ENCODE results near the gene WNT2B.

The WNT2B gene

GRCh38 chr1:112527266-112528010, 18.7 kb downstream of the WNT2B start:
- intact Hi-C loops (cut with DNase I; ENCODE audit: low total_unique reads), result no loop called here
- peaks cover 20 to 49% (median 24%) of the 10 kb centered on the region in 3 donors for H3K36me3 ChIP-seq
- no peaks in the 10 kb centered on the region for H3K4me1 ChIP-seq
- no peak overlapping the region for H3K4me3 ChIP-seq
- DNase-seq, result no peak
- no peaks in the 10 kb centered on the region for H3K27me3 ChIP-seq
- H3K27ac ChIP-seq, result no peak overlapping the region
- no peaks in the 10 kb centered on the region for H3K9me3 ChIP-seq
- no peak for TF ChIP-seq CTCF (IDR thresholded peaks at IDR 0.05)

GRCh38 chr1:112528076-112528475, 19.3 kb downstream of the WNT2B start:
- H3K9me3 ChIP-seq, result no peaks in the 10 kb centered on the region
- no peaks in the 10 kb centered on the region for H3K4me1 ChIP-seq
- no peak for TF ChIP-seq CTCF (IDR thresholded peaks at IDR 0.05)
- no peak for DNase-seq
- no peaks in the 10 kb centered on the region for H3K27me3 ChIP-seq
- intact Hi-C loops (cut with DNase I; ENCODE audit: low total_unique reads), result no loop called here
- H3K4me3 ChIP-seq, result no peak overlapping the region
- peaks cover 18 to 44% (median 24%) of the 10 kb centered on the region in 3 donors for H3K36me3 ChIP-seq
- no peak overlapping the region for H3K27ac ChIP-seq

- intact Hi-C loops (cut with DNase I; ENCODE audit: low total_unique reads), result no loop called here
- no peaks in the 10 kb centered on the region for H3K9me3 ChIP-seq
- no peak for TF ChIP-seq CTCF (IDR thresholded peaks at IDR 0.05)
- no peak overlapping the region for H3K27ac ChIP-seq
- no peaks in the 10 kb centered on the region for H3K27me3 ChIP-seq
- no peak for DNase-seq
- H3K4me1 ChIP-seq, result no peaks in the 10 kb centered on the region
- H3K36me3 ChIP-seq, result peaks cover 17 to 51% (median 24%) of the 10 kb centered on the region in 3 donors
- H3K4me3 ChIP-seq, result no peak overlapping the region
These were observed 20.5 kb downstream of the WNT2B start for GRCh38 chr1:112529301-112529700.

- no peak for DNase-seq
- no peaks in the 10 kb centered on the region for H3K4me1 ChIP-seq
- no peak overlapping the region for H3K27ac ChIP-seq
- no peaks in the 10 kb centered on the region for H3K27me3 ChIP-seq
- no peaks in the 10 kb centered on the region for H3K9me3 ChIP-seq
- no peak overlapping the region for H3K4me3 ChIP-seq
- TF ChIP-seq CTCF (IDR thresholded peaks at IDR 0.05), result no peak
- intact Hi-C loops (cut with DNase I; ENCODE audit: low total_unique reads), result no loop called here
- peaks cover 6 to 43% (median 12%) of the 10 kb centered on the region in 3 donors for H3K36me3 ChIP-seq
These were observed 22.1 kb downstream of the WNT2B start for GRCh38 chr1:112530832-112531231.

- intact Hi-C loops (cut with DNase I; ENCODE audit: low total_unique reads), result no loop called here
- no peaks in the 10 kb centered on the region for H3K9me3 ChIP-seq
- no peaks in the 10 kb centered on the region for H3K4me1 ChIP-seq
- peaks cover 3 to 35% (median 4%) of the 10 kb centered on the region in 3 donors for H3K36me3 ChIP-seq
- H3K4me3 ChIP-seq, result no peak overlapping the region
- TF ChIP-seq CTCF (IDR thresholded peaks at IDR 0.05), result no peak
- DNase-seq, result no peak
- H3K27ac ChIP-seq, result no peak overlapping the region
- no peaks in the 10 kb centered on the region for H3K27me3 ChIP-seq
These were observed 23.3 kb downstream of the WNT2B start for GRCh38 chr1:112532064-112532463.

All from tibial artery (tissue), 4 donors.